Activated naive CD8-positive, alpha-beta T cell treated with anti-CD3 and anti-CD28 coated beads for 36 hours (primary cell): ENCODE measurements around the gene IRGC. TPM values are rescaled to one million over a fixed set of nuclear protein-coding genes. Genes with fewer than 3 reads are reported as not detected.
A peak's percentile ranks its signal among the peaks of the same experiment; 100 is the strongest.
"Not testable (repeated sequence)": the region's sequence is repeated elsewhere in the genome, so short reads cannot be mapped to it uniquely, and the experiment has no call there.

Source experiments
- DNase-seq: peaks from one replicate; pipeline ENCODE4 v3.0.0; 2021
- H3K27ac Mint-ChIP-seq: one replicate; pipeline ENCODE4 v1.8.0; 2022; ENCODE audit warnings: mild to moderate bottlenecking, moderate library complexity, mixed read lengths
- H3K27me3 Mint-ChIP-seq: one replicate; pipeline ENCODE4 v1.8.0; 2022; ENCODE audit warnings: mild to moderate bottlenecking, mixed read lengths
- H3K36me3 Mint-ChIP-seq: one replicate; pipeline ENCODE4 v1.8.0; 2021; ENCODE audit warnings: mild to moderate bottlenecking, mixed read lengths
- H3K4me1 Mint-ChIP-seq: one replicate; pipeline ENCODE4 v1.8.0; 2021; ENCODE audit warnings: mixed read lengths
- H3K4me3 Mint-ChIP-seq: one replicate; pipeline ENCODE4 v1.8.0; 2022; ENCODE audit warnings: mild to moderate bottlenecking, moderate library complexity, mixed read lengths
- H3K9me3 Mint-ChIP-seq: one replicate; pipeline ENCODE4 v1.8.0; 2022; ENCODE audit warnings: mixed read lengths
- total RNA-seq, 2 experiments: library from RNA; stranded (reverse); gene quantifications; one replicate each; pipeline ENCODE4 v1.2.3, GENCODE V29; 2021

IRGC gene
- total RNA-seq, 2 experiments from 2014 or later, result not detected

DNA sequence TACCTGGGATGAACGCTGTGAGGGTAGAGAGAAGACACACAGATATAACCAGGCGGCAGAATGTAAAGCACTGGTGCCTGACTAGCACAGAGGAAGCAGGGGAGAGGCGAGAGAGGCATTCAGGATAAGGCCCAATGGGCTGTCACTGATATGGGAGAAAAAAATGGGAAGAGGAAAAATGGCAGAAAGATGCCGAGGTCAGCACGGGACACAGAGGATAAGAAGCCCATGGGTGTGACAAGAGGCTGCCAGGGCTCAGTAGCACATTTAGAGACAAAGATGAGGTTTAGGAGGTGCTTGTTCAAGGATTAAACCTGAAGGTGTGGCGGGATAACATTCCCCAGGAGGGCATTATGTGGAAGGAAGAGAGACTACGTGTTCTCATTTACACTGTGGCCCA, 33.3 kb downstream of the IRGC start:
- Mint-ChIP-seq H3K36me3 (peaks cover 39% of the 10 kb centered on the region), H3K4me1 (peaks cover 35% of the 10 kb centered on the region), H3K9me3 (peaks cover 3% of the 10 kb centered on the region), H3K27ac (no peak overlapping the region), H3K27me3 (no peaks in the 10 kb centered on the region), H3K4me3 (no peak overlapping the region)
- no peak for DNase-seq

DNA sequence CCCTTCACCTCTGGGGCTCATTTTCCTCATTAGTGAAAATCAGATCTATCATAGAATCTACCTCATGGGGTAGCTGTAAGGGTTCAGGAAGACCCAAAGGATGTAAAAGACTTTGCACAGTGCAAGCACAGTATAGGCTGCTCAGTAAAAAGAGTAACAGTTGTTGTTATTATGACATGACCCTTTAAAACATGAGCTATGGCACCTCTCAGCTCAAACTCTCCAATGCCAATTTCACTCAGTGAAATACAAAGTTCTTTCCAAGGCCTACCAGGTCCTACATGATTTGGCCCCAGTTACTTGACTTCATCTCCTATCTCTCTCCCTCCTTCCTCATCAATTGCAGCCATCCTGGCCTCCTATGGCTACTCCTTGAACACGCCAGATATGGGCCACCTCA, 34.0 kb downstream of the IRGC start:
- Mint-ChIP-seq H3K27ac (peak overlapping the region; percentile 12), H3K36me3 (peaks cover 41% of the 10 kb centered on the region), H3K9me3 (peaks cover 3% of the 10 kb centered on the region), H3K4me3 (no peak overlapping the region), H3K27me3 (peaks cover 6% of the 10 kb centered on the region), H3K4me1 (peaks cover 38% of the 10 kb centered on the region)
- no peak for DNase-seq

DNA sequence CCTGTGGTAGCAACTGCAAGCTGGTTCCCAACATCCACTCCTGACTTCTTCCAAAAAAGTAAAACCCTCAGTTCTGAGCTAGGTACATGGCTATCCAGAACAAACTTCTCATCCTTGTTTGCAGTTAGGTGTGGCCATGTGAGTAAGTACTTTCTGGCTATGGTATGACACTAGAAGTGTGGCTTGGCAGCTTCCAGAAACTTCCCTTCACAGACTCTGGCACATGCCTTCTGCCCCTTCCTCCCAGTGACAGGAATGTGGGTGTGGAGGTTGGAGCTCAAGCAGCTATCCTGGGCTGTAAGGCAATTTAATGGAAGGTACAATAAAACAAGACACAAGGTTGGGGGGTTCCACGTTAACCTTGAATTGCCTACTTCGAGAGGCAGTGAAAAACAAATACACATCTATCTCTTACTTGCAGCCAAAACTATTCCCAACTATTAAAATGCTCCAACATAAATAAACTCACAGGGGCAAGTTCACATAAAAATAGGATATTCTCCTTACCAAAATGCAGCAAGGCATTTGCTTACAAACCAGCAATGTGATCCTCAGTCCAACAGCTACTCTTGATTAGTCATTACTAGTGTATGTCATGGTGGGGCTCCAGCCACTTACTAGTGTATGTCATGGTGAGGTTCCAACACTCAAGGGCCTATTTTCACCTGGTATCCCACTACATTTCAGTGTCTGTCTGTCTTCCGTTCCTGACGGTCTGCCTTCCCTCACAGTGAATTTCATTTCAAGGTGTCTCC, 35.8 kb downstream of the IRGC start:
- Mint-ChIP-seq H3K4me1 (peaks cover 49% of the 10 kb centered on the region), H3K27me3 (peaks cover 12% of the 10 kb centered on the region), H3K27ac (peak overlapping the region; percentile 59), H3K36me3 (peaks cover 49% of the 10 kb centered on the region), H3K4me3 (no peak overlapping the region), H3K9me3 (peaks cover 3% of the 10 kb centered on the region)
- DNase-seq, result no peak

DNA sequence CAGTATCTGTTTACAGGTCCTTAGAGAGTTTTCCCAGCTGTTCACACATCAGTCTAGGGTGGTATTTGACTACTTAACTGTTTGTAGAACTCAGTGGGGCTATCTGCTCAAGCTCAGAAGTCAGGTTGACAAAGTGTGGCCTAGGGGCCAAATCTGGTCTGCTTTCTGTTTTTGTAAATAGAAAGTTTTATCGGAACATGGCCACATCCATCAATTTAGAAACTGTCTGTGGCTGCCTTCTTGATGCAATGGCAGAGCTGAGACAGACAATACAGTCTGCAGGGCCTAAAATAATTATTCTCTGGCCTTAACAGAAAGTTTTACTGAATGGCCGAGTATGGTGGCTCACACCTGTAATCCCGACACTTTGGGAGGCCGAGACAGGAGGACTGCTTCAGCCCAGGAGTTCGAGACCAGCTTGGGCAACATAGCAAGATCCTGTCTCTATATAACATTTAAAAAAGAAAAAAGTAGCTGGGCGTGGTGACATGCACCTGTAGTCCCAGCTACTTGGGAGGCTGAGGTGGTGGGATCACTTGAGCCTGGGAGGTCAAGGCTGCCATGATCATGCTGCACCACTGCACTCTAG, 36.5 kb downstream of the IRGC start:
- peaks cover 53% of the 10 kb centered on the region for H3K4me1 Mint-ChIP-seq
- H3K9me3 Mint-ChIP-seq, result peaks cover 3% of the 10 kb centered on the region
- H3K27me3 Mint-ChIP-seq, result peaks cover 12% of the 10 kb centered on the region
- peak overlapping the region; percentile 1 for H3K4me3 Mint-ChIP-seq
- peak overlapping the region; percentile 100 for H3K27ac Mint-ChIP-seq
- no peak for DNase-seq
- peaks cover 52% of the 10 kb centered on the region for H3K36me3 Mint-ChIP-seq

DNA sequence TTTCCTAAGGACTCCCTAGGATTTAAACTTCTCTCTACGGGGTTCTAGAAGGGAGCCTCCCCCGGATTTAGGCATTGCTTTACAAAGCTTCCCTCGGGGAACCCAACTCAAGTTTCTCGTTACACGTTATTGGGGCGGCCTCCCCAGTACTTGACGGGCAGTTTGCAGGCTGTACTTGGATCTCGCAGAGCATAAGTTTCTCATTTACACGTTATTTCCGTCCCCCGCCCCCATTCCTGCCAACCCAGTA, 38.3 kb downstream of the IRGC start:
- H3K4me1 Mint-ChIP-seq, result peaks cover 55% of the 10 kb centered on the region

DNA sequence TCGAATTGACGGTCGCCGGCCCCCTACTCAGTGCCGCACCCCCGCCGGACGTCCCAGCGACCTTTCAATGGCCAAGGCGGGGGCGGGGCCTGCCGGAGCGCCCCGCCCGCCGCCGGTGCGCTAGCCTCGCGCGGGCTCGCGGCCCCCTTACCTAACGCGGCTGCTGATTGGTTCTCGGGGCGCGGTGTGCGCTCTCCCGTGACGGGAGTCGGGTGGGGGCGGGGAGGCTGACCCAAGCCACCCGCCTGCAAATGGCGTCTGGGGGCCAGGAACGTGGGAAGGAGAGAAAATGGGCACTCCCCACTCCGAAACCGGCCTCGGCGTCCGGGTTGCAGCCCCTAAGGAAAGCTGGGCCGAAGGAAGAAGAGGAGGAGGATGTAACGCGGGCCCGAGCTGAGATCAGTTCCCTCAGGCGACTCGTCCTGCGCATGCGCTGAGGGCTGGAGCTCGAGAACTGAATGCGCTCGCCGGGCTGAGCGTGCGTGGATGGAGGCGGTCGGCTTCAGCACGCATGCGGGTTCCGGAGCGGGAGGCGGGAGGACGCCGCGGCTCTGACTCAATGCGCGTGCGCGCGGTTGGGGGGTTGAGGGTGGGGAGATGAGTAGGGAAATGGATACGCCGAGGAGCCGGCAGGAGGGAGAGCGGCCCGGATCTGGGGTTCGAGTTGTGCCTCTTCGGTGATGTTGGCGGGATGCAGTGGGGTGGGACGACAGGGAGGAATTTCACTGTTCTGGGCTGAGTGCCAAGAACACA, 38.8 kb downstream of the IRGC start, which contains the start of gene SMG9:
TSS of gene SMG9 (minus strand) at position 460 of the 753 bp plus-strand sequence. CDS start 4,221 bp downstream, outside the sequence.
- Mint-ChIP-seq H3K9me3 (peaks cover 3% of the 10 kb centered on the region), H3K36me3 (peaks cover 47% of the 10 kb centered on the region), H3K4me1 (peaks cover 60% of the 10 kb centered on the region), H3K27ac (peak within 1 kb of the TSS; percentile 100), H3K27me3 (peaks cover 12% of the 10 kb centered on the region), H3K4me3 (peak within 1 kb of the TSS; percentile 98)
- DNase-seq, result peak; percentile 99

More for the DNA sequence above, 38.3 kb downstream of the IRGC start:
- peaks cover 12% of the 10 kb centered on the region for H3K27me3 Mint-ChIP-seq
- H3K36me3 Mint-ChIP-seq, result peaks cover 47% of the 10 kb centered on the region
- H3K4me3 Mint-ChIP-seq, result peak overlapping the region; percentile 98
- H3K9me3 Mint-ChIP-seq, result peaks cover 3% of the 10 kb centered on the region
- DNase-seq, result no peak
- peak overlapping the region; percentile 100 for H3K27ac Mint-ChIP-seq

DNA sequence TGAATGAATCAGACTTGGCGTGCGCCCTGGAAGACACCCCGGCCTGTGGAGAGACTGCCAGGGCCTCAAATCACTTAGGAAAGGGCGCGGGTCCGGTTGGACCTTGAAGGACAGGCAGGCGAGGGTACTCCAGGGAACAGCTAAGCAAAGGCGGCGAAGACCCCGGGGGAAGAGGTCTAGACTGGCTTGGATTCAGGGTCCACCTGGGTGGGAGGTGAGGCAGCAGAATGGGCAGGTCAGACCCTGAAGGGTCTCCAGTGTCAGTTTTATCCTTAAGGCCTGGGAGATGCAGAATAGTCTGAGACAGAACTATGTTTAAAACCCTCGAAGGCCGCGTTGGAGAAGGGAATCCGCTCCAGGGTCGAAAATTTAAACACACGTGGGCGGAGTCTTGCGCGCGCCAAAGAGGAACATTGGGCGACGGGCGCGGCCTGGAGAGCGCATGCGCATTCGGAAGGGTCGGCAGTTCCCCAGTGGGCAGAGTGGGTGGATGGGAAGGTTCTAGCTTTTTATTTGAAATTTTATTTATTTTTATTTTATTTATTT, 39.5 kb downstream of the IRGC start:
- Mint-ChIP-seq H3K27me3 (peaks cover 12% of the 10 kb centered on the region), H3K9me3 (peaks cover 3% of the 10 kb centered on the region), H3K27ac (peak overlapping the region; percentile 100), H3K4me1 (peaks cover 56% of the 10 kb centered on the region), H3K4me3 (peak overlapping the region; percentile 98), H3K36me3 (peaks cover 43% of the 10 kb centered on the region)
- peak; percentile 82 for DNase-seq

DNA sequence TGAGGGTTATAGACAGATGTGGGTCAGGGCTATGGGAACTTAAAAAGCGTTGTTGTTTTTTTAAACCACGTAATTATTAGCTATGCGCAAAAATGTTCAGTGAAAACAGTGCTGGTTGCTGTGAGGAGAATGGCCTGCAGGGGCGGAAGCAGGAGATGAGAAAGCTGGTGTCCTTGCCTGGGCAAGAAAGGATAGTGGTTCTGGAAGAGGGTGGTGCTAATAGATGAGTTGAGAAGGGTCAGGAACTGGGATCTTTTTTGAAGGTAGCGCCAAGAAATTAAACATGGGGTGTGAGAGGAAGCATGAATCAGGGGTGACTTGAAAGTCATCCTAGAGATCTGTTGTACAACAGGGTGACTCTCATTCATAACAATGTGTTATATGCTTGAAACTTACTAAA, 43.6 kb downstream of the IRGC start:
- H3K27ac Mint-ChIP-seq, result no peak overlapping the region
- H3K36me3 Mint-ChIP-seq, result peaks cover 38% of the 10 kb centered on the region
- peaks cover 52% of the 10 kb centered on the region for H3K4me1 Mint-ChIP-seq
- no peaks in the 10 kb centered on the region for H3K9me3 Mint-ChIP-seq
- H3K27me3 Mint-ChIP-seq, result peaks cover 10% of the 10 kb centered on the region
- no peak for DNase-seq
- H3K4me3 Mint-ChIP-seq, result no peak overlapping the region

DNA sequence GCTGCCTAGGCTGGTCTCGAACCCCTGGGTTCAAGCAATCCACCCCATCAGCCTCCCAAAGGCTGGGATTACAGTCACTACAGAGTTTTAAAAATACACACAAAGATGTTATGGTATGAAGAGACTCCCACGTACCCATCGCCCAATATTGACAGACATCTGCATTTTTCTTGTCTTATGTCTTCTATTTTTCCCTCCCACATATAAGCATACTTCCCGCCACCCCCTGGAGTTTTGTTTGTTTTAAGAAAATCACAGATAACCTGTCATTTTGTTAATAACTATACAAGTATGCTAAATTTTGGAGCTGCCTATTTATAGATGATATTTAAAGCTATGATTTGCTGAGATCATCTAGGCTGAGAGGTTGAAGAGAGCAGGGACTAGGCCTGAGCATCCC, 45.1 kb downstream of the IRGC start:
- peaks cover 41% of the 10 kb centered on the region for H3K36me3 Mint-ChIP-seq
- H3K4me1 Mint-ChIP-seq, result peaks cover 61% of the 10 kb centered on the region

DNA sequence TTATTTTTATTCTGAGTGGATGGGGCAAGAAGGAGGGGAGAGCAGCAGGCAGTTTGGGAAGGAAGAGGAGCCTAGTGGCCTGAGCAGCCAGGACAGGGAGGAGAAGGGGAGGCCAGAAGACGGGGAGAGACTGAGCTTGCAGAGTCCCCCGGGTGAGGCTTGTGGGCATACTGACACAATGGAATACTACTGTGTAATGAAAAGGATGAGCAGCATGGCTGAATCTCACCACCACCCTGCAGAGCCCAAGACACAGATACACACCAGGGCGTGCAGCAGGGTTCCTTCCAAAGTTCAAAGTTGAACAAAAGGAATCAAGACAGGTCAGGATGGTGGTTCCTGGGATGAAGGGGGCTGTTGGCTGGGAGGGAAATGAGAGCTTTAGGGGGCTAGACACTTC, 46.9 kb downstream of the IRGC start:
- Mint-ChIP-seq H3K4me3 (no peak overlapping the region), H3K4me1 (peaks cover 66% of the 10 kb centered on the region), H3K27ac (peak overlapping the region; percentile 77)

More for the DNA sequence above, 45.1 kb downstream of the IRGC start:
- Mint-ChIP-seq H3K27me3 (no peaks in the 10 kb centered on the region), H3K4me3 (no peak overlapping the region), H3K9me3 (no peaks in the 10 kb centered on the region), H3K27ac (no peak overlapping the region)
- no peak for DNase-seq

DNA sequence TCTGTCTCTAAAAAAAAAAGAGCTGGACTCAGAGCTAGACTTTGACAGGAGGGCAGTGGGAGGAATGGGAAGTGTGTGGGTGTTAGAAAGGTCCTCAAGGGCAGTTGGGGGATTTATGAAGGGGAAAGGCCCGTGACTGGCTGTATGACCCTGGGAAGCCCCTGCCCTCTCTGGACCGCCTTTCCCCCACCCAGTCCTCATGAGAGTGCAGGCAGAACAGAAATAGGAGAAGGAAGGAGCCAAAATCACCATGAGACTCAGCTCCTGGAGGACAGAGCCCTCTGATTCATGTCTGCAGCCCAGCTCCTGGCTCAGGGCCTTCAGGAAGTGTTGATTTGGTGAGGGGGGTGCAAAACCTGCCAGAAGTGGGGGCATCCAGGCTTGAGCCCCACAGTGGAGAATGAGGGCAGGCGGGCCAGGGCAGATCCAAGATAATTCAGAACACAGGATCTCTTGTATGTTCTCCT, 47.6 kb downstream of the IRGC start:
- Mint-ChIP-seq H3K4me1 (peaks cover 70% of the 10 kb centered on the region), H3K9me3 (no peaks in the 10 kb centered on the region), H3K27ac (peak overlapping the region; percentile 77), H3K36me3 (peaks cover 47% of the 10 kb centered on the region), H3K27me3 (no peaks in the 10 kb centered on the region), H3K4me3 (peak overlapping the region; percentile 29)
- DNase-seq, result no peak

More for the DNA sequence above, 46.9 kb downstream of the IRGC start:
- H3K36me3 Mint-ChIP-seq, result peaks cover 45% of the 10 kb centered on the region
- no peaks in the 10 kb centered on the region for H3K27me3 Mint-ChIP-seq
- no peak for DNase-seq
- H3K9me3 Mint-ChIP-seq, result no peaks in the 10 kb centered on the region

DNA sequence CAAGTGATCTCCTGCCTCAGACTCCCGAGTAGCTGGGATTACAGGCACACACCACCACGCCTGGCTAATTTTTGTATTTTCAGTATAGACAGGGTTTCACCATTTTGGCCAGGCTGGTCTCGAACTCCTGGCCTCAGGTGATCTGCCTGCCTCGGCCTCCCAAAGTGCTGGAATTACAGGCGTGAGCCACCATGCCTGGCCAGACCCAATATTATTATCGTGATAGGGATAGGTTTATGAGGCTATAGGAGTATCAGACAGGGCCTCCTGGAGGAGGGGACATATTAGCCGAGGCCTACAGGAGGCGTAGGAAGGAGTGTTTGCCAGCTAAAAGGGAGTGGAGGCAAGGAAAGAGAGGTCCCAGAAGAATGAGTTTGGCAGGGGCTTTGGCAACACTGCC, 48.8 kb downstream of the IRGC start:
- Mint-ChIP-seq H3K27ac (peak overlapping the region; percentile 94), H3K4me3 (peak overlapping the region; percentile 13), H3K36me3 (peaks cover 55% of the 10 kb centered on the region), H3K4me1 (peaks cover 65% of the 10 kb centered on the region)
- not testable (repeated sequence) for DNase-seq, H3K27me3 Mint-ChIP-seq, H3K9me3 Mint-ChIP-seq

DNA sequence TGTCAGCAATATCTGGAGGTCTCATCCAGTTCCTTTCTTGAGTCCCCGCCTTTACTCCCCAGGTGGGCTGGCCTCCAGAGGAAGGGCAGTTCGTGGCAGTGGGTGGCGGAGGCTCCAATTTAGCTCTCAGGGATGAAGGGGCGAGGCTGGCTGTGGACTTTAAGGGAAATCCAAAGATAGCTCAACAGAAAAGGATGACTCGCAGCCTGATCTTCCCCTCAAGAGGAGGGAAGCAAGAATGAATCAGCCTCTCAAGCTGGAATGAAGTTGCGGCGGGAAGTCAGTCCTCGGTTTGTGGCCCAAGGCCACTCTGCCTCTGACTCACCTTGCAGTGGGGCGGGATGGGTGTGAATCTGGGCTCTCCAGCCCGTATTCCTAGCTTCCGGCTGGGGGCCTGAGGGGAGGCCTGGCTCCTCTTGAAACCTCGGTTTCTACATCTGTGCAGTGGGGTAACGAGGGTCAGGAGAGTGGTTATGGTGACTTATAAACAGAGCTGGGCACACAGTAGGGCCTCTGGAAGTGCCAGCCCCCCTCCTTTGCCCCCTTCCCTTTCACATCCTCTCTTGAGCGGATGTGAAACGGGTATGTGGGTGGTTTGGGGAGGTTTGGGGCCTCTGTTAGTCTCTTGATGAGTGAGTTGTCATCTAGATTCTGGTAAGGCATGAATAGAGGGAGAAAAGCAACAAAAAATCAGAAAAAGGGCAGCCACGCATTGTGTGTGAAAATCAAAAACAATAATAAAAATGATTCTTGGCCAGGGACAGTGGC, 49.4 kb downstream of the IRGC start:
- Mint-ChIP-seq H3K4me1 (peaks cover 65% of the 10 kb centered on the region), H3K4me3 (peak overlapping the region; percentile 52), H3K9me3 (no peaks in the 10 kb centered on the region), H3K27me3 (no peaks in the 10 kb centered on the region), H3K36me3 (peaks cover 55% of the 10 kb centered on the region), H3K27ac (peak overlapping the region; percentile 94)
- DNase-seq, result peak; percentile 84

DNA sequence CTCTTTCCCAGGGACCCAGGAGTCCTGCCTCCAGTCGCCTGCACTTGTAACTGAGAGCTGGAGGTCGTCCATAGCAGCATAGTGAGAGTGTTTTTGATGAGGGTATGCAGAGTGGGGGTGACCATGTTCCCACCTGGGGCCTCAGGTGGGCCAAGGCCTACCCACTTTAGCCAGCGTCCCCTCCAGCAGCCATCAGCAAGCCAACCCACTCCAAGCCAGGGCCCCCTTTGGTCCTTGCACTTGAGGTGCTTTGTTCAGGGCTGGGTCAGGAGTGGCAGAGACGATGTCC, 50.8 kb downstream of the IRGC start:
- Mint-ChIP-seq H3K27me3 (no peaks in the 10 kb centered on the region), H3K4me3 (peak overlapping the region; percentile 52), H3K9me3 (no peaks in the 10 kb centered on the region), H3K27ac (peak overlapping the region; percentile 94), H3K36me3 (peaks cover 55% of the 10 kb centered on the region), H3K4me1 (peaks cover 61% of the 10 kb centered on the region)
- DNase-seq, result no peak
